Stomach (tissue), 9 donors: ENCODE measurements around the gene PBX2. TPM values are rescaled to one million over a fixed set of nuclear protein-coding genes. Genes with fewer than 3 reads are reported as not detected.
A peak's percentile ranks its signal among the peaks of the same experiment; 100 is the strongest.

Experiments used
- DNase-seq, 2 donors: peaks; one replicate each; pipeline versions ENCODE4 v3.0.0 to v3.0.0-alpha.2; 2013 to 2019
- H3K27ac ChIP-seq, 5 donors: fragments of 200-600 bp in 4 of 5; sonication (generic) in 4 of 5; one replicate each; pipeline ENCODE4 v1.5.1; 2013 to 2019; ENCODE audit warnings: mild to moderate bottlenecking in 1 of 5, moderate library complexity in 1 of 5
- H3K27me3 ChIP-seq, 3 donors: fragments of 200-600 bp; sonication (generic); one replicate each; pipeline ENCODE4 v1.5.1; 2017 to 2019; ENCODE audit warnings: mixed run types in 1 of 3
- H3K36me3 ChIP-seq, 4 donors: fragments of 200-600 bp; sonication (generic); 1 replicate in 3 of 4; 2 replicates in 1 of 4; pipeline ENCODE4 v1.5.1; 2016 to 2019
- H3K4me1 ChIP-seq, 4 donors: fragments of 200-600 bp; sonication (generic); one replicate each; pipeline ENCODE4 v1.5.1; 2016 to 2019
- H3K4me3 ChIP-seq, 4 donors: fragments of 200-600 bp; sonication (generic) in 3 of 4; one replicate each; pipeline ENCODE4 v1.5.1; 2016 to 2019; ENCODE audit warnings: mild to moderate bottlenecking in 1 of 4
- H3K9me3 ChIP-seq, 4 donors: fragments of 200-600 bp; sonication (generic); one replicate each; pipeline ENCODE4 v1.5.1; 2016 to 2019
- EP300 ChIP-seq: sonication (generic); formaldehyde crosslinking; IDR thresholded peaks from one replicate; pipeline ENCODE4 v1.6.1; 2017; ENCODE audit warnings: antibody characterized with exemption
- POLR2A ChIP-seq, 4 donors: fragments of 450-650 bp; IDR thresholded peaks; one replicate each; pipeline ENCODE4 v1.6.1; 2016; ENCODE audit warnings: antibody characterized with exemption in 4 of 4, control low read depth in 2 of 4, mild to moderate bottlenecking in 1 of 4, moderate library complexity in 1 of 4
- POLR2AphosphoS5 ChIP-seq, 3 donors: sonication (generic); formaldehyde crosslinking; IDR thresholded peaks; one replicate each; pipeline ENCODE4 v1.6.1; 2016; ENCODE audit warnings: antibody characterized with exemption in 3 of 3
- WGBS, 5 donors: extraction: QIAGEN DNeasy Blood & Tissue Kit in 3 of 5; methylation state at CpG; one replicate each; pipeline versions ENCODE4 v1.1.5 to v1.1.7; 2013 to 2018; 5-methylcytosine and 5-hydroxymethylcytosine counted together
- intact Hi-C: fragments of 100-400 bp; cut with DNase I; formaldehyde crosslinking; loops from one replicate; pipeline ENCODE4 v1.15.1; 2023; ENCODE audit warnings: low total_unique reads
- polyA plus RNA-seq, 3 donors: library from polyadenylated mRNA; stranded (reverse); fragments of 200-250 nt; gene quantifications; one replicate each; pipeline ENCODE4 v1.2.3, GENCODE V29; 2013
- total RNA-seq, 5 donors: library from RNA; depleted of rRNA; stranded (reverse); fragments of >200 nt; gene quantifications; one replicate each; pipeline versions ENCODE4 v1.1.0 to v1.2.3, GENCODE V29; 2014 to 2016
- TF ChIP-seq, protein P1 (sequence below), 7 experiments: fragments of 450-650 bp in 4 of 7; fragments of 200-600 bp in 3 of 7; sonication (generic) in 3 of 7; IDR thresholded peaks; one replicate each; pipeline ENCODE4 v1.5.1; 2016 to 2019; ENCODE audit warnings: antibody characterized with exemption in 7 of 7, control low read depth in 2 of 7, mild to moderate bottlenecking in 1 of 7
- donor health status: healthy with polysubstance abuse.
- donor health status: Bipolar disorder and iron deficiency.
- donor health status: healthy.

Gene PBX2
- total and polyA plus RNA-seq, 8 donors: 23.5 to 50.3 (median 35.1) TPM

DNA sequence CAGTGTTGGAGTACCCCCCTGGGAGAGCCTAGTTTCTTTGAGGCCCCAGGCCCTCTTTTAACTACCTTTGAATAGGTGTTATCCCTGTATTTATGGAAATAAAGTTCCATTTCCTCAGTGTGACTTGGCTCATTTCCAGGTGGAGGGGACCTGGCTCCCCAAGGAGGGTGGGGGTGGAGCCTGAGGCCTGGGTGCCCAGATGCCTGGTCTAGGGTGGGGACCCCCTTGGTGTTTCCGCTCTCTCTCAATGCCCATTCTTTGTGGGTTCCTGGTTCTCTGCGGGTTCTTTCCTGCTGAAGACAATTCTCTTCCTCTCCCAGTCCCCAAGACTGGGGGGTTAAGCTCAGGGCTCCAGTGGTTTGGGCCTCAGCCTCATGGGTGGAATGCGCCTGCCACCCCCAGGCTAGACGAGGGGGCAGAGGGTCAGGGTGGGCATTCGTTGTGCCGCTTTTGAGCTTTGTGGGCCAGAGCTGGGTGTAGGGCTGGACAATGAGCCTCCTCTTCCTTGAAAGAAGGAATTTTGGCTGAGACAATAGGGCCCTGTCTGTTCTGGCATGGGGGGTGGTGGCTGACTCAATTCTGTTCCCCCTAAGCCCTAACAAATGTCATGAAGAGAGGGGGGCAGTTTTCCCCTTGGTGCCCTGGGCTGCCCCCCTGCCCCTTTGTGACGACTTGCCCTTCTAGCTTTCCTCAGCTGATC is 26.3 kb downstream of the PBX2 start:
- Histone ChIP-seq H3K27ac (peak overlapping the region in 4 of 5 donors; percentile 48 to 61 (median 54)), H3K4me3 (no peak overlapping the region), H3K27me3 (no peaks in the 10 kb centered on the region), H3K36me3 (peaks cover 22 to 90% (median 79%) of the 10 kb centered on the region in 4 donors), H3K4me1 (peaks cover 7 to 30% (median 21%) of the 10 kb centered on the region in 4 donors), H3K9me3 (no peaks in the 10 kb centered on the region)
- WGBS, 5 donors: 73 to 90% (median 86%) methylated on average over 7 of the region's 7 CpGs
- intact Hi-C loops: no loop called here
- DNase-seq: no peak
- TF ChIP-seq, protein P1, sequence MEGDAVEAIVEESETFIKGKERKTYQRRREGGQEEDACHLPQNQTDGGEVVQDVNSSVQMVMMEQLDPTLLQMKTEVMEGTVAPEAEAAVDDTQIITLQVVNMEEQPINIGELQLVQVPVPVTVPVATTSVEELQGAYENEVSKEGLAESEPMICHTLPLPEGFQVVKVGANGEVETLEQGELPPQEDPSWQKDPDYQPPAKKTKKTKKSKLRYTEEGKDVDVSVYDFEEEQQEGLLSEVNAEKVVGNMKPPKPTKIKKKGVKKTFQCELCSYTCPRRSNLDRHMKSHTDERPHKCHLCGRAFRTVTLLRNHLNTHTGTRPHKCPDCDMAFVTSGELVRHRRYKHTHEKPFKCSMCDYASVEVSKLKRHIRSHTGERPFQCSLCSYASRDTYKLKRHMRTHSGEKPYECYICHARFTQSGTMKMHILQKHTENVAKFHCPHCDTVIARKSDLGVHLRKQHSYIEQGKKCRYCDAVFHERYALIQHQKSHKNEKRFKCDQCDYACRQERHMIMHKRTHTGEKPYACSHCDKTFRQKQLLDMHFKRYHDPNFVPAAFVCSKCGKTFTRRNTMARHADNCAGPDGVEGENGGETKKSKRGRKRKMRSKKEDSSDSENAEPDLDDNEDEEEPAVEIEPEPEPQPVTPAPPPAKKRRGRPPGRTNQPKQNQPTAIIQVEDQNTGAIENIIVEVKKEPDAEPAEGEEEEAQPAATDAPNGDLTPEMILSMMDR (IDR thresholded peaks at IDR 0.05): no peak
- TF ChIP-seq POLR2A (IDR thresholded peaks at IDR 0.05) (no peak), POLR2AphosphoS5 (IDR thresholded peaks at IDR 0.05) (peak in 1 of 3 donors; percentile 3), EP300 (no peak)

DNA sequence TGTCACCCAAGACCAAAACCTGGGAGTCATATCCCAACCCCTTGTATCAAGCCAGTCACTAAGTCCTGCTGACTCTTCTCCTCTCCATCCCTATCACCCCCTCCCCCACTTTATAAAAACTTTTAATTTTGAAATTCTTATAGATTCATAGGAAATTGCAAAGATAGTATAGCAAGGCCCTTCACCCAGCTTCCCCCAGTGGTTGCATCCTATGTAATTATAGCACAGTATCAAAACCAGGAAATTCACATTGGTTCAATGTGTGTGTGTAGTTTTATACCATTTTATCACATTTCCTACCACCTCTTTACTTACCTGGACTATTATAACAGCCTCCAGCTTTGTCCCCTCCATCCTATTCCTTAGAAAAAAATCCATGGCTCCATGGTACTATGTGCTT is 31.9 kb downstream of the PBX2 start:
- Histone ChIP-seq H3K27me3 (no peaks in the 10 kb centered on the region), H3K27ac (no peak overlapping the region), H3K4me3 (no peak overlapping the region), H3K36me3 (peaks cover 17 to 73% (median 62%) of the 10 kb centered on the region in 4 donors), H3K9me3 (no peaks in the 10 kb centered on the region), H3K4me1 (peaks cover 20 to 38% (median 35%) of the 10 kb centered on the region in 4 donors)
- DNase-seq: no peak
- no peak for TF ChIP-seq EP300
- TF ChIP-seq POLR2AphosphoS5 (IDR thresholded peaks at IDR 0.05): no peak
- TF ChIP-seq, protein P1 (IDR thresholded peaks at IDR 0.05): no peak
- TF ChIP-seq POLR2A (IDR thresholded peaks at IDR 0.05): no peak
- intact Hi-C loops: no loop called here

DNA sequence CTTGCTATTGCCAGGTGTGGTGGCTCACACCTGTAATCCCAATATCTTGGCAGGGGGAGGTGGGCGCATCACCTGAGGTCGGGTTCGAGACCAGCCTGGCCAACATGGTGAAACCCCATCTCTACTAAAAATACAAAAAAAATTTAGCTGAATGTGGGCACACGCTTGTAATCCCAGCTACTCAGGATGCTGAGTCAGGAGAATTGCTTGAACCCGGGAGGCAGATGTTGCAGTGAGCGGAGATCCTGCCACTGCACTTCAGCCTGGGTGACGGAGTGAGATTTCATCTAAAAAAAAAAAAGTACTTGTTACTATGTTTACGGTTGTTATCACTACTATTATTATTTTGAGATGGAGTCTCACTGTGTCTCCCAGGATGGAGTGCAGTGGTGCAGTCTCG is 33.1 kb downstream of the PBX2 start:
- DNase-seq: no peak
- Histone ChIP-seq H3K9me3 (no peaks in the 10 kb centered on the region), H3K4me1 (peaks cover 31 to 50% (median 44%) of the 10 kb centered on the region in 4 donors), H3K4me3 (no peak overlapping the region), H3K27ac (no peak overlapping the region), H3K27me3 (peaks cover 0 to 2% (median 0%) of the 10 kb centered on the region in 3 donors), H3K36me3 (peaks cover 17 to 61% (median 51%) of the 10 kb centered on the region in 4 donors)
- WGBS, 5 donors: 79 to 91% (median 86%) methylated on average over 9 of the region's 9 CpGs
- TF ChIP-seq EP300: no peak
- TF ChIP-seq POLR2A (IDR thresholded peaks at IDR 0.05): no peak
- TF ChIP-seq, protein P1 (IDR thresholded peaks at IDR 0.05): no peak
- no peak for TF ChIP-seq POLR2AphosphoS5 (IDR thresholded peaks at IDR 0.05)
- intact Hi-C loops: no loop called here

DNA sequence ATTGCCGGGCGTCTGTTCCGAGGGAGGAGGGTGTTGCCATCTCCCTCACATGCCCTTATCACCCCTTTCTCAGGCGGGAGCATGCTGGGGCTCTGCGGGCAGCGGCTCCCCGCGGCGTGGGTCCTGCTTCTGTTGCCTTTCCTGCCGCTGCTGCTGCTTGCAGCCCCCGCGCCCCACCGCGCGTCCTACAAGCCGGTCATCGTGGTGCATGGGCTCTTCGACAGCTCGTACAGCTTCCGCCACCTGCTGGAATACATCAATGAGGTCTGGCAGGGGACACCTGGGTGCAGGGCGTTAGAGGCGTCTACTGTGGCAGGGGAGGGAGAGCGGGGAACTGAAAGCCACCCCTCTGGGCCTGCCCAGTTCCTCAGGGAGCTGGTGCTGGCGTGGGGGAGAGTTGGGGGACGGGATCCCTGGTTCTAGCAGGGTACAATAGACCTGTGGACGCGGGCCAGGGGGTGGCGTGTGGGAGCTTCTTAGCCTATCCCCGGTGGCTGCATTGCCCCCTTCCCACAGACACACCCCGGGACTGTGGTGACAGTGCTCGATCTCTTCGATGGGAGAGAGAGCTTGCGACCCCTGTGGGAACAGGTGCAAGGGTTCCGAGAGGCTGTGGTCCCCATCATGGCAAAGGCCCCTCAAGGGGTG is 35.4 kb downstream of the PBX2 start:
- Histone ChIP-seq H3K4me1 (peaks cover 37 to 69% (median 59%) of the 10 kb centered on the region in 4 donors), H3K27me3 (peaks cover 0 to 19% (median 0%) of the 10 kb centered on the region in 3 donors), H3K36me3 (peaks cover 17 to 41% (median 38%) of the 10 kb centered on the region in 4 donors), H3K27ac (peak overlapping the region; percentile 88 to 94 (median 93)), H3K9me3 (no peaks in the 10 kb centered on the region), H3K4me3 (peak overlapping the region; percentile 59 to 87 (median 78))
- TF ChIP-seq POLR2AphosphoS5 (IDR thresholded peaks at IDR 0.05): peak; percentile 18 to 79 (median 50)
- no peak for TF ChIP-seq POLR2A (IDR thresholded peaks at IDR 0.05)
- TF ChIP-seq, protein P1 (IDR thresholded peaks at IDR 0.05): peak in 5 of 7 experiments; percentile 19 to 78 (median 55)
- intact Hi-C loops: loop anchor here (5.0 kb wide), 1 partner anchor 37 kb away; no protein-coding TSS in a partner anchor
- 1 to 7% (median 3%) methylated on average over 15 to 34 of the region's 34 CpGs for WGBS, 5 donors
- DNase-seq: peak; percentile 81 to 94
